Prostate gland (tissue), 2 donors: Measurements from ENCODE around the gene TIMM22. TPM values are rescaled to one million over a fixed set of nuclear protein-coding genes. Genes with fewer than 3 reads are reported as not detected.

Experiments
- DNase-seq: peaks from one replicate; pipeline ENCODE4 v3.0.0-alpha.2; 2019; ENCODE audit warnings: low spot score
- H3K27ac ChIP-seq, 2 donors: fragments of 200-600 bp; sonication (generic); 2 replicates each; pipeline ENCODE4 v1.5.1; 2017 to 2019
- H3K27me3 ChIP-seq: fragments of 200-600 bp; sonication (generic); replicated peaks from 2 replicates; pipeline ENCODE4 v1.5.1; 2019; ENCODE audit not compliant: insufficient read depth
- H3K36me3 ChIP-seq, 2 donors: fragments of 200-600 bp; sonication (generic); 1 replicate in 1 of 2; 2 replicates in 1 of 2; pipeline versions ENCODE4 v1.5.1 to v1.8.1; 2017 to 2019
- H3K4me1 ChIP-seq: fragments of 200-600 bp; sonication (generic); replicated peaks from 2 replicates; pipeline ENCODE4 v1.5.1; 2019
- H3K4me3 ChIP-seq, 2 donors: fragments of 200-600 bp; sonication (generic); 2 replicates each; pipeline ENCODE4 v1.5.1; 2017 to 2019
- H3K9me3 ChIP-seq: fragments of 200-600 bp; sonication (generic); 2 replicates; pipeline ENCODE4 v1.5.1; 2017
- CTCF ChIP-seq, 4 experiments: fragments of 200-600 bp in 2 of 4; fragments of 450-650 bp in 2 of 4; sonication (generic) in 2 of 4; IDR thresholded peaks; 1 replicate in 3 of 4; 2 replicates in 1 of 4; pipeline ENCODE4 v1.5.1; 2016 to 2019; ENCODE audit warnings: antibody characterized with exemption in 4 of 4, mild to moderate bottlenecking in 2 of 4, moderate library complexity in 2 of 4
- POLR2A ChIP-seq: fragments of 450-650 bp; IDR thresholded peaks from one replicate; pipeline ENCODE4 v1.6.1; 2016; ENCODE audit warnings: antibody characterized with exemption, mild to moderate bottlenecking
- POLR2AphosphoS5 ChIP-seq: sonication (generic); formaldehyde crosslinking; IDR thresholded peaks from one replicate; pipeline ENCODE4 v1.6.1; 2017; ENCODE audit warnings: antibody characterized with exemption
- WGBS: methylation state at CpG from one replicate; pipeline ENCODE4 v1.1.5; 2018; 5-methylcytosine and 5-hydroxymethylcytosine counted together
- intact Hi-C: fragments of 100-400 bp; cut with DNase I; formaldehyde crosslinking; loops from one replicate; pipeline ENCODE4 v1.14.2; 2022
- total RNA-seq, 2 donors: library from RNA; depleted of rRNA; stranded (reverse); fragments of >200 nt; gene quantifications; one replicate each; pipeline ENCODE4 v1.1.0, GENCODE V29; 2016

Gene TIMM22
- total RNA-seq, 2 donors from 2014 or later, result 15.1 to 20.3 TPM

DNA sequence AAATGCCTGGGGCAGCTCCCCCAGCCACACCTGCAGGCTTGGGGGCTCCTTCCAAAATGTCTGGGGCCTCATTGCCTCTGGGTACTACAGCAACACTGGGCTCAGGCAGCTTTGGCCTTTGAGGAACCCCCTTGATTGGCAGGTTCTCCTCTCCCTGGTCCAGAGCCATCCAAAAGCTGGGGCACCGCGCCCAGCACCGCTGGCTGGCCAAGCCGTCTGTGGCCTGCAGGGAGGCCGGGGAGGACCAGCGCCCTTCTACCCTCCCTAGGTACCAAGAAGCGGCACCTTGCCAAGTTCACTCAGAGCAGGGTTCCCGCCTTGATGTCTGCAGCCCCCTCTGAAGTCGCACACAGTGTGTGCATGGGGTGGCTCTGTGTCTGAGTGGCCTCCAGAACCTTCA lies 30.1 kb downstream of the TIMM22 start:
- intact Hi-C loops, result no loop called here
- Histone ChIP-seq H3K4me3 (no peak overlapping the region), H3K27ac (no peak overlapping the region), H3K36me3 (no peaks in the 10 kb centered on the region), H3K27me3 (no peaks in the 10 kb centered on the region), H3K4me1 (peaks cover 14% of the 10 kb centered on the region), H3K9me3 (no peaks in the 10 kb centered on the region)
- TF ChIP-seq CTCF (IDR thresholded peaks at IDR 0.05) (no peak), POLR2A (no peak), POLR2AphosphoS5 (no peak)
- no peak for DNase-seq
- 87% methylated on average over 6 of the region's 9 CpGs for WGBS

- no peak for DNase-seq
- TF ChIP-seq POLR2A, result no peak
- TF ChIP-seq POLR2AphosphoS5, result peak; percentile 43
- intact Hi-C loops, result no loop called here
- peak overlapping the region; percentile 53 to 57 for H3K27ac ChIP-seq
- WGBS, result 73% methylated on average over 30 of the region's 30 CpGs
- H3K4me3 ChIP-seq, result no peak overlapping the region
- H3K36me3 ChIP-seq, result no peaks in the 10 kb centered on the region
- no peaks in the 10 kb centered on the region for H3K27me3 ChIP-seq
- H3K4me1 ChIP-seq, result peaks cover 14% of the 10 kb centered on the region
- H3K9me3 ChIP-seq, result no peaks in the 10 kb centered on the region
These were observed 32.4 kb downstream of the TIMM22 start for GRCh38 chr17:1029196-1029921.

GRCh38 chr17:1029922-1030644 lies 33.2 kb downstream of the TIMM22 start:
- no peak for TF ChIP-seq CTCF (IDR thresholded peaks at IDR 0.05)
- TF ChIP-seq POLR2AphosphoS5, result no peak
- no peak for TF ChIP-seq POLR2A
- no peaks in the 10 kb centered on the region for H3K36me3 ChIP-seq
- intact Hi-C loops, result no loop called here
- H3K27ac ChIP-seq, result peak overlapping the region; percentile 35 to 53
- no peak overlapping the region for H3K4me3 ChIP-seq
- H3K27me3 ChIP-seq, result no peaks in the 10 kb centered on the region
- no peak for DNase-seq
- 58% methylated on average over 20 of the region's 20 CpGs for WGBS
- peaks cover 14% of the 10 kb centered on the region for H3K4me1 ChIP-seq
- H3K9me3 ChIP-seq, result no peaks in the 10 kb centered on the region

DNA sequence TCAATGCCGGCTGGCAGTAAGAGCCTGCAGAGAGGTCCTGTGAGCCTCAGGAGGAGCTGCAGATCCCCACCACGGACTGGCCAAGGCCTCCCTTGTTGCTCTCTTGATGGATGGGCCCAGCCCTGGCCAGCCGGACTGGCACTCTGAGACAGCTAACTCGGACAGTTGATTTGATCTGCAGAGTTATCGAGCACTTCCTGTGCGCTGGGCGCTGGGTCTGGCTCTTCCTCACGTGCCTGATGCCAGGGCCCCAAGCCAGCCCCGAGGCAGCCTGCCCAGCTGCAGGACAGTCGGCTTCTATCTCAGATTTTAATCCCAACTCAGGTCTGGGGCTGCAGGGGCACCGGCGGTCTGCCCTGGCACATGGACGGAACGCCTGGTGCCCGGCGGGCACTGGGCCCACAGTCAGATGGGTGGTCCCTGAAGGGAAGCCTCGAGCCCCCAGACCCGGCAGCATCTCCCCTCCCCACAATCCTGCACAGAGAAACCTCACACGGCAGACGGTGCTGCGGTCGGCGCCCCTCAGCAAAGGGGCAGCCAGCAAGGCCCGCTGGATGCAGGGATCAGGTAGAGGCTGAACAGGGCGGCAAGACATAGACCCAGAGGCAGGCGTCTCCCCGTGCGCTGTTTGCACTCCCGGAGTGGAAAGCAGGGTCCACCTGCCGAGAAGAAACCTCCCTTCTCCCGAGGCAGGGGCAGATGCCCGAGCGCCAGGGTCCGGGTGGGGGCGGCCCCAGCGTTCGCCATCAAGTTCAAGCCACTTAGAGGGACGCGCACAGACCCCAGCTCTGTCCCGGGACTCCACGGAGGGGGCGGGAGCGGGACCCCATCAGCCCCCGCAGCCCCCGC lies 34.0 kb downstream of the TIMM22 start:
- Histone ChIP-seq H3K36me3 (no peaks in the 10 kb centered on the region), H3K27ac (peak overlapping the region; percentile 35 to 53), H3K4me1 (peaks cover 14% of the 10 kb centered on the region), H3K9me3 (no peaks in the 10 kb centered on the region), H3K4me3 (peak overlapping the region; percentile 13 to 23), H3K27me3 (no peaks in the 10 kb centered on the region)
- peak; percentile 28 for TF ChIP-seq POLR2AphosphoS5
- TF ChIP-seq CTCF (IDR thresholded peaks at IDR 0.05), result no peak
- 26% methylated on average over 36 of the region's 45 CpGs for WGBS
- intact Hi-C loops, result no loop called here
- peak; percentile 50 for DNase-seq

DNA sequence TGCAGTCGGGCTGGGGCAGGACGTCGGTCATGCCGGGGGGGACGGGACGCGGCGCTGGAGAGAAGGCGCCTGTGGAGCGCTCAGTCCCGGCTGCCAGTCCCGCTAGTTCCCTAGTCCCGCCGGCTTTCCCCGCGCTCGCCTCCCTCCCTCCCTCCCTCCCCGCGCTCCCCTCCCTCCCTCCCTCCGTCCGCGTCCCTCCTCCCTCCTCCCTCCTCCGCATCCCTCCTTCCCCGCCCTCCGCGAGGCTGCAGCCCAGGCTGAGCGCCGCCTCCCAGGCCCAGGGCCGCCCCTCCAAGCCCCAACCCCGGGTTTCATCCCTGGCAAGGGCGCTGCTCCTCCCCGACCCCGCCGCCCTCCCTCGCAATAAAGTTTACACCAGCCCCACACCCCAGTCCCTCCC lies 34.8 kb downstream of the TIMM22 start:
- TF ChIP-seq POLR2AphosphoS5 (no peak), CTCF (IDR thresholded peaks at IDR 0.05) (no peak), POLR2A (no peak)
- Histone ChIP-seq H3K27ac (peak overlapping the region; percentile 35 to 53), H3K36me3 (no peaks in the 10 kb centered on the region), H3K4me3 (peak overlapping the region; percentile 13 to 23), H3K4me1 (peaks cover 14% of the 10 kb centered on the region), H3K9me3 (no peaks in the 10 kb centered on the region), H3K27me3 (no peaks in the 10 kb centered on the region)
- intact Hi-C loops, result no loop called here
- DNase-seq, result peak; percentile 35
- 17% methylated on average over 31 of the region's 35 CpGs for WGBS
